ENCODE measurements around the gene SORT1.
A peak's percentile ranks its signal among the peaks of the same experiment; 100 is the strongest.
"Not testable (repeated sequence)": the region's sequence is repeated elsewhere in the genome, so short reads cannot be mapped to it uniquely, and the experiment has no call there.

SORT1 gene

DNA sequence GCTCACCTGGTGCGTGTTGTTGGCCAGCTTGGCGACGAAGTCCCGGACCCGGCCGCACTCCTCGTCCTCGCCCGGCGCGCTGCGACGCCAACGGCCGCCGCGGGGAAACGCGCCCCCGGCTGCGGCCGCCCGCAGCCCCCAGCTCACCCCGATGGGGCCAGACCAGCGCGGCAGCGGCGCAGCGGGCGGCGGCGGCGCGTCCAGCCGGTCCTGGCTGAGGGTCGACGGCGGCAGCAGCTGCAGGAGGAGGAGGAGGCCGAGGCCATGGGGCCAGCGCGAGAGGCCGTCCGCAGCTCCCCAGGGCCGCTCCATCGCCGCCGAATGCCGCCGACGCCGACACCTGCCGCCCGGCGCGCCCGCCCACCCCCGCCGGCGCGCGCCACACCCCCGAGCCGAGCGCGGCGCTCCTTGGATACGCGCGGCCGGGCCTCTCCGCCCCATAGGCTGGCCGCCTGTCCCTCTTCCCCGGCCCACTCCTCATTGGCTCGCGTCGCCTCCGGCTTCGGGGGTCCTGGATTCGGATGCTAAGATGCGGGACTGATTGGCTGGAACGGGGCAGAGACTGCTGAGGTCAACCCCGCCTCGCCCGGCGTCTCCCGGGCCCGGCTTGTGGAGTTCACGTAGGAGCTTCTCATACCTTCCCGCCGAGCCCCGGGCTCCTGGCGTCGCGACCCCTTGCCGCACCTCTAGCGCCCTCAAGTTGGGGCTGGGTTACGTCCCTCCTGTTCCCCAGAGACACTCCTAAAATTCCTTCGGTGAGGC lies at the start of gene SORT1:
Gene SORT1 (minus strand): TSS at position 338 of the 762 bp plus-strand sequence. CDS start 26 bp downstream, at position 312.
- peak; percentile 94 for DNase-seq

DNA sequence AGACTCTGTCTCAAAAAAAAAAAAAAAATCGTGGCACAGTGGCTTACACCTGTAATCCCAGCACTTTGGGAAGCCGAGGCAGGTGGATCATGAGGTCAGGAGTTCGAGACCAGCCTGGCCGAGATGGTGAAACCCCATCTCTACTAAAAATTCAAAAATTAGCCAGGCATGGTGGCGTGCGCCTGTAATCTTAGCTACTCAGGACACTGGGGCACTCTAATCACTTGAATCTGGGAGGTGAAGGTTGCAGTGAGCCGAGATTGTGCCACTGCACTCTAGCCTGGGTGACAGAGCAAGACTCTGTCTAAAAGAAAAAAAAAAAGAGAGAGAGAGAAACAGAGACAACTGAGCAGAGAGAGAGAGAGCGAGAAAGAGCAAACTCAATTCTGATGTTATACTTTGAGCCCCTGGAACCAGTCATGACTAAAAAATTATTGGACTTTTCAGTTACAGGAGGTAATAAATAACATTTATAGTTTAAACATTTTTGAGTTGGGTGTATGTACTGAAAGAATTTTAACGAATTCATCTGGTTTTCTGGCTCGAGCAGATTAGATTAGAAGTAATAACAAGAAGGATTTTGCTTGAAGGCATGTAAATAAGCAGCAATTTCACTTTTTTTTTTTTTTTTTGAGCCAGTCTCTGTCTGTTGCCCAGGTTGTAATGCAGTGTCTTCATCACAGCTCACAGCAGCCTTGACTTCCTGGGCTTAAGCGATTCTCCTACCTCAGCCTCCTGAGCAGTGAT lies 48.4 kb upstream of the SORT1 start:
- DNase-seq, result not testable (repeated sequence)

DNA sequence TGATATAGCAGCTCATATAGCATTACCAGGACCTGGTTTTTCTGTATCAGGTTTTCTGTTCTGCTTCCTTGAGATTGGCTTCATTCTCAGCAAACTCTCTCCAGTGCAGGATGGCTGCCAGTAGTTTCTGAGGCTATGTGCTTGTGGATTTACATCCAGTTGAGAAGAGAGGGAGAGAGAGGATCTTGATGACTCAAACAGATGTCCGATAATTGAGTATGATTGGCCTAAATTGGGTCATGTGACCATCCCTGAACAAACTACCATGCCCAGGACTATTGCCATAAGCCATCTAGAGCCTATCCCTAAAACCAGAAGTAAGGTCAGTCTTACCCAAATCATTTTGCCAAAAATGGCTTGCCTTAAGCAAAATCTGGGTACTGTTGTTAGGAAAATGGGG lies 46.6 kb upstream of the SORT1 start:
- no peak for DNase-seq

DNA sequence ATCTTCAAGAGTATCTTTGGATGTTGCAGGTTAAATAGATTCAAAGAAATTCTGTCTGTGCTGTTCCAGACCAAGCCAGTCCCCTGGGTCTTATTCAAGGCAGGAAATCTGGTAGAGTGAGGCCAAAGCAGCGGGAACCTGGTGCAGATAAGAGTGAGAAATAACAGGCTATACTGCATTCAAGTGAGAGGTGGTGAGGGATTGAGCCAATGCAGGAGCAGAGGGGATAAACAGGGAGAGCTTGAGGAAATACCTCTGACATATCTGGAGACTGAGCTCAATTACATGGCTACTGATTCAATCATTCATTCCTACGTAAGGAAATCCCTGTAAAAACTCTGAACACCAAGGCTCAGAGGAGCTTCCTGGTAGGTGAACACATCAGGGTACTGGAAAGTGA lies 45.8 kb upstream of the SORT1 start:
- DNase-seq, result no peak

DNA sequence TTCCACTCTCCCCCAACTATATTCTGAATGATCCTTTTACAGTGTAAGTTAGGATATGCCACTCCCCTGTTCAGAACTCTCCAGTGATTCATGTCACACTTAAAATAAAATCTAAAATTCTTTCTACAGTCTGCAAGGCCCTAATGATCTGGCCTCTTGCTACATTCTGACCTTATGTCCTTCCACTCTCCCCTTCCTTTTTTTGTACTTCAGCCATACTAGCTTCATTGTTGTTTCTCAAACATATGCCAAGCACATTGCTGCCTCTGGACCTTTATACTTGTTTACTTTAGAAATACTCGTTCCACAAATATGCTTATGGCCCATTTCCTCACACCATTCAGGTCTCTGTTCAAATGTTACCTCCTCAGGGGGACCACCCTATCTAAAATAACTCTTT lies 43.4 kb upstream of the SORT1 start:
- DNase-seq, result no peak

DNA sequence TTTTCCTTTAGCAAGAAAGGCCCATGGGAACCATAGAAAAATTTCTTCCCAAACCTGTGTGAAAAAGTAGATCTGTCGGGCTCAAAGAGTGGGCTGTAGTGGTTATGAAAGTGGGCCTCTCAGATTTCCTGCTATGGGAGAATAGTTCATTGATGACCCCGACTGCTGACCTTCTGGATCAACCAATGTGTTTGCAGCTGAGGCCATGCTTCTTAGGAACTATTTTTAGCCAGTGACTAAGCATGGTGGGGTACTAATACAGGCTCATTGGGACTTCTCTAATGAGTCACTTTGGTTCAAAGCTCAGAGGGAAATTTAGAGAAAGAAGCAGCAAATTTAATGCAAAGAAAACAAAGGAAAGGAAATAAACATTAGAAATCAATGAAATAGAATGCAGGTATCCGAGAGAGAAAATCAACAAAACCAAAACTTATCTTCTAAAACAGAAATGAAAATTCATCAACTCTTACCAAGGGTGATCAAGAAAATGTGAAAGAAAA lies 41.1 kb upstream of the SORT1 start:
- no peak for DNase-seq

DNA sequence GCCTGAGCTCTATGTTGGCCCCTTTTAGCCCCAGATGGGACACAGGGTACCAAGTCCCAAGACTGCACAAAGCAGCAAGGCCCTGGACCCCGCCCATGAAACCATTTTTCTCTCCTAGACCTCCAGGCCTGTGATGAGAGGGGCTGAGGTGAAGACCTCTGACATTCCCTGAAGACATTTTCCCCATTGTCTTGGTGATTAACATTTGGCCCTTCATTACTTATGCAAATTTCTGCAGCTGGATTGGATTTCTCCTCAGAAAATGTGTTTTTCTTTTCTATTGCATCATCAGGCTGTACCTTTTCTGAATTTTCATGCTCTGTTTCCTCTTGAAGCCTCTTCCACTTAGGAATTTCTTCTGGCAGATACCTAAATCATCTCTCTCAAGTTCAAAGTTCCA lies 36.8 kb upstream of the SORT1 start:
- DNase-seq, result no peak

DNA sequence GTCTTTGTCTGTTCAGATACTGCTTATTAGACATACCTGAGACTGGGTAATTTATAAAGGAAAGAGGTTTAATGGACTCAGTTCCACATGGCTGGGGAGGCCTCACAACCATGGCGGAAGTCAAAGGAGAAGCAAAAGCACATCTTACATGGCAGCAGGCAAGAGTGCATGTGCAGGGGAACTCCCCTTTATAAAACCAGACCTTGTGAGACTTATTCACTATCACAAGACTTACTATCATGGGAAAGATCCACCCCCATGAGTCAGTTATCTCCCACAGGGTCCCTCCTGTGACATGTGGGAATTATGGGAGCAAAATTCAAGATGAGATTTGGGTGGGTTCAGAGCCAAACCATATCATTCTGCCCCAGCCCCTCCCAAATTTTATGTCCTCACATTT lies 35.6 kb upstream of the SORT1 start:
- no peak for DNase-seq

DNA sequence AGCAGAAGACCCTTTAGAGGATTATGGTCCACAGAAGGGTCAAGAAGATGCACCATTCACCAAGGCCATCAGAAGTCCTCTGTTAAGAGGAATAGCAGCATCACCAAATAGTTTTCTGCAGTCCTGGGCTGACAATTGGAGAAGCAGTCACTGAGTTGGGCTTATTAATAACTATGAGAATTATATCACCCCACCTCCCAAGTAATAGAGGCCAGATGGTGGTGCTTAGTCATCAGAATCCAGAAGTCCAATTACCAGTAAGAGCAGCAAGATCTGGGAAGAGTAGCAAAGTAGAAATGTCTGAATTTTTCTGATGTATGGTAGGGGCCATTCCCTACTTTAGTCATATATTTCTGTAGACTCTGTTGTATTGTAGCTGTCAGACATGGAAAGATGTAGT lies 34.6 kb upstream of the SORT1 start:
- no peak for DNase-seq

DNA sequence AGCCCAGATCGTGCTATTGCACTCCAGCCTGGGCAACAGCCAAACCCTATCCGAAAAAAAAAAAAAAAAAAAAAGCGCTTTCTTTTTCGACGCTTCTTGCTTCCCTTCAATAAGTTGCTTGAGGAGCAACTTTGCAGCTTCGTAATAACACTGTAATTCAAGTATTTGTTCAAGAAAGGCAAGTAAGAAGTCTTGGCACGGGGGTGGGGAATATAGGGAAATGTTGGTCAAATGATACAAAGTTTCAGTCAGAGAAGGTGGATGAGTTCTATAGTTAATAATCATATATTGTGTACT lies 29.4 kb upstream of the SORT1 start:
- DNase-seq, result no peak

DNA sequence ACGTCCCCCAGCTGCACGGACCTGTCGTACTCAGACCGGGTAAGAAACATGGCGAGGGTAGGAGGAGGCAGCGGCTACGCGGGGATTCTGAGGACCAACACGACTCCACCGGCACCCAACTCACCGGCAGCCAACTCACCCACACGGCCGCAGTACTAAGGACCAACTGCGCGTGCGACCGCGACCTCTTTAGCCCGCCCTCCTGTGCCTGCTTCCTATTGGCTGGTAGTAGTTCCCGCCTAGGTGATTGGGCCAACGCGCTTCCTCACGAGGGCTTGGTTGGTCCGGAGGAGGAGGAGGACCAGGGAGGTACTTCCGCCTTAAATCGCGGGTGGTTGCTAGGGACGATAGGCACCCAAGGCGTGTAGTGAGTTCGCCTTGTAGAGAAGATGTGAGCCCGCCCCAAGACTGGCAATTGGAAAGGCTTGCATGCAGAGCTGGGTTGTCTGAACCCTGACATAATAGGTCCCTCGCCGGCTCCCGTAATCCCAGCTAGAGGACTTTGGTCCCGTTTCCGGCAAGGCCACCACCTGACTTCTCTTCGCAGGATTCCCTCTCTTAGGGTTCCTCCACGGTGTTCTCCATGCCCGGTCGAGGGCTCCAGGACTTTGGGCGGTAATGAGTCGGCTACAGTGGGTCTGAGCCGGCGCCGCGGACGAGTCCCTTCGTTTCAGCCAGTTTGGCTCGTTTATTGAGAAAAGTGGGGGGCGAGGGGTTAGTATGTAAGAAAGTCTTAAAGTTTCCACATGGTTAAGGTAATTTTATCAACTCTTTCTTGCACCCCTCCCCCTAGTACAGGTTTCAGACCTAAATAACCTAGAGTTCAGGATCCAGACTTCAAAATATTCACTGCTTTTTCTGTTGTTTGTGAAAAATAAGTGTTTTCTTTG lies 28.8 kb upstream of the SORT1 start, which contains the start of gene PSMA5:
Gene PSMA5 (minus strand): TSS at position 168 of the 890 bp plus-strand sequence. CDS start 118 bp downstream, at position 50.
- peak; percentile 98 for DNase-seq

DNA sequence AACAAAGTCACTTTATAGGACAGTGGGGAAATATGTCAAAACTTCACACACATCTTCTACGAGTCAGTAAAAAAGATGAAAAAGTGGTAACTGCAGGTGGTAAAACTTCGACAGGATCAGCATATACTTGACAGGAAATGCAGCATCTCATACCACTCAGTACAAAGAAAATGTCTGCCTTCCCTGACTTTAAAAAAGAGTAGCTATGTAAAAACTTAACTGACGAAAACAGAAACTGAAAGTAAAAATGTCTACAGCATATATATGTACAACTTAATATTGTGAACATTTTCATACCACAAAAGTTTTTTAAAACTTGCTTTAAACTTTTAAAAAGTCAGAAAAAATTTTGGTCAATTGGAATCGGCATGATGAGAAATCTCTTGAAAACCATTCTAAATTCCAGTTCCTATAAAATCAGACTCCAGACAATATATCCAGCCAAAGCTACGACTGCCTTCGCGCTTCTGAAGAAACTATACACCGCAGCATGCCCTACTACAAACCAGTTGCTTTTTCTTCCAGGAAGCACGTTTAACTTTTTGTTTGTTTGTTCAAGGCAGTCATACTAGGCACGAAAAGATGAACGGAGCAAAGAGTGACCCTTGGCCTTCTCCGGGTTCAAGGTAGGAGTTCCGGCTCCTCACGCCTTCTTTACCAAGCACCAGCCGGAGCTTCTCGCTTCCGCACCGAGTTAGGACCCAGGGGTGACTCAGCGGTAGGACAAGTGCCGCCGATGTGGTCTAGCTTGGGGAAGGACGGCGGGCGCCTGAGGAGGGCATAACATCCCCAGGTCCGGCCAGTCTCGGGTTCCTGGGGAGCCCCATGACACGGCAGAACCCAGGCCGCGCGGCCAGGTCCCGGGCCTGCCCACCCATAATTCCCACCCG lies 27.9 kb upstream of the SORT1 start:
- DNase-seq, result no peak

DNA sequence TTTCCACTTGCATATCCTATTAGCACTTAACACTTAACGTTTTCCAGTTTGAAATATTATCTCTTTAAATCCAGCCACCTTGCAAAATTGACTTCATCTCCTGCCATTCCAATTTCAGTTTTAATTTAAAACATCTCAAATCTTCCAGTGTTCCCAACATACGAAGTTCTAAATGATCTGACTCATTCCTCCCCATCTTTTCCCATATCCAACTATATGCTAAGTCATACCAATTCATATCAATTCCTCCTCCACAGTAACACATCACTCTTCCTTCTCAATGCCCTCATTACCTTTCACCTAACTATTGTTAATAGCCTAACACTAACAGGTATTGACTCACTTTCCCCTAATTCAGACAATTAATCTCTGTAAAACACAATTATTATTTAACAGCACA lies 25.8 kb upstream of the SORT1 start:
- no peak for DNase-seq

DNA sequence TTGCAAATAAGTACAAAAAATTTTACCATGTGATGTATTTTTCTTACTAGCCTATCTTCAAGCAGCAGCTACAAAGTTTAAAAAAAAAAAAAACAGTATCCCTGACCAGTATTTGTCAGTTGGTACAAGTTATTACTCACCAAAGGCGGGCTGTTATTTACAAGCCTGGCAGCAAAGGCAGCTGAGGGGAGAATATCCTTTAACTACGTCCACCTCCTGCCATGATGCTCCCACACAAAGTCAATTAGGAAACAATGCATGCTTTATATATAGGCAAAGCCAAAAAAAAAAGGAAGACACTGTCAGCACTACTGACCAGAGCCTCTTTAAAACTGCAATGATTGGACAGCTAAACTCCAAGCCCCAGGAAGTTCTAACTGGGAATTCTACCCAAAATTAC lies 14.8 kb upstream of the SORT1 start:
- DNase-seq, result no peak

DNA sequence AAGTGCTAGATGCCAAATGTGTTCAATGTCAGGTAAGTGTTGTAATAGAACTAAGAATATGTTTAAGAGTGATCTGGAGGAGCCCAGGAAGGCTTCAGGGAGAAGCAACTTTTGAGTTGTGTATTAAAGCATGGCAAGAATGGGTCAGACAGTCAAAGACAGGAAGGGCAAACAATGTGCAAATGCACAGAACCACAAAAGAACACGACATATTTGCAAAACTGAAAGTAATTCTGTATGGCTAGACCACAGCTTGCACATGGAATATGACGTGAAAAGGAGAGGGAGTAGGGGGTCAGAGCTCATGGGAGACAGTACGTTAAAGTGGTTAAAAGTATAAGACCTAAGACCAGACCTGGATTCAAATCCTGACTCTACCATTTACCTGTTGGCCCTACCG lies 7.1 kb upstream of the SORT1 start:
- no peak for DNase-seq

DNA sequence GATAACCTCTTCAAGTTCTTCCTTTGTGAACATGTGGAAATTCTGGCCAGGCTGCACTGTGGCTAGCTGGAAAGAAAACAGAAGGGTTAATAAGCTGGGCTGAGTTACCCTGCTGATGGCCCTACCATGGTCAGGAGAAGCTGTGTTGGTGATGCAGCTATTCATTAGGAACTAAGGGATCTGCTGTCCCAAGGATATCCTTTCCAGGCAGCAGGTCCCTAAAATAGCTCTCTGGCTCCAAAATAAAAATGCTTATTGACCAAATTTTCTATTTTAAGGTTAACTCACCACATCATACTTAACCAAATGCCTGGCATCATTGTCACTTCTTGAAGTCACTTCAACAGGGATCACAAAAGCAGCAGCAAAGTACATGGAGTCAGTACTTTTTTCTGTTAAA lies 4.3 kb upstream of the SORT1 start:
- no peak for DNase-seq

DNA sequence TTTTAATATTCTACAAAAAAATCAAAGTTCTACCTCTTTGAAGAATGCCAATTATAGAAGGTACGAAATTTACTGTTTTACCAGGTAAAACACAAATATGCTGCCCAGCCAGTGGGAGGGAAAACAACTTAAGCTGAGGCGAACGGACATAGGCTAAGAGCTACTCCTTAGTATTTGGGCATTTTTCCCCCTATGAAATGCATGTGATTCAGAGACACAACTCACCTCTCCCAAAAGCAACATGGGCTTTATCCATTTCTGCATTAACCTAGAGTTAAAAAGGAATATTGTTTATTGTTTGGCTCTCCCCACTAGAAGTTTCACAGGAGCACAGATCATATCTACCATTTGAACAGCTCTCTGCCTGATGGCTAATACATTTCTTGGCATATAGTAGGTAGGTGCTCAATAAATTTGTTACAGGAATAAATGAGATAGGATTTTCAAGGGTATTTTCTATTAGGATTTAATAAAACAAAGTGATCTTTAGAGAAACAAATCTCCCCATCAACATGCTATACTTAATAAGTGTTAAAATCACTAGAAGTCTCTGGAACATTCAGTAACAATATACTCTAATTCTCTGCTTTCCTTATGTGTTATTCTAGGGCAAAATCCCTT lies 2.4 kb upstream of the SORT1 start:
- no peak for DNase-seq

DNA sequence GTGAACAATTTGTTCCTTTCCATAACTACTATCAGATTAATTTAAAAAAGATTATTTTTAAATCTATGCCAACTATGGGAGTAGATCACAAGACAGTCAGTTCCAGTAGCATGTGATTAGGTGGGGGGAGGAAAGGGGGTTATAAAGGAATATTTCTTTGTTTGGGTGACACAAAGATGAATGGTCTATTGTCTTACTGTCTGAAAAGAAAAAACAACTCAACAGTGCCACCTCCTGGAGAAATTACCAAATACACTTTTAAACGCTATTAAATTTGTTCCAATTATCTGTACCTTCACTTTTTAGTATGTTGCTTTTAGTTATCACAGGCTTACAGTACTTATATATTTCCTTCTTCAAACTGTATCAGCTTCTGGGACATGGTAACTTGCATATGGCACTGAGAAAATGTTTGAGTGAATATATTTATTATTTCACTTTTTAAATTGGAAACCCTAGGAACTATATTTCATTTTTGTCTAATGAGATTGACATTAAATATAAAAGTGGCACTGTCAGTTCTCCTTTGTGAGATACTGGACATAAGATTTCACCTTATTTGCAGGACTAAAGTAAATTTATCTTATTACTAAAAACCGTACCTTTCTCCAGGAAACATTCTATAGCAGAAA lies 1.7 kb upstream of the SORT1 start:
- no peak for DNase-seq

DNA sequence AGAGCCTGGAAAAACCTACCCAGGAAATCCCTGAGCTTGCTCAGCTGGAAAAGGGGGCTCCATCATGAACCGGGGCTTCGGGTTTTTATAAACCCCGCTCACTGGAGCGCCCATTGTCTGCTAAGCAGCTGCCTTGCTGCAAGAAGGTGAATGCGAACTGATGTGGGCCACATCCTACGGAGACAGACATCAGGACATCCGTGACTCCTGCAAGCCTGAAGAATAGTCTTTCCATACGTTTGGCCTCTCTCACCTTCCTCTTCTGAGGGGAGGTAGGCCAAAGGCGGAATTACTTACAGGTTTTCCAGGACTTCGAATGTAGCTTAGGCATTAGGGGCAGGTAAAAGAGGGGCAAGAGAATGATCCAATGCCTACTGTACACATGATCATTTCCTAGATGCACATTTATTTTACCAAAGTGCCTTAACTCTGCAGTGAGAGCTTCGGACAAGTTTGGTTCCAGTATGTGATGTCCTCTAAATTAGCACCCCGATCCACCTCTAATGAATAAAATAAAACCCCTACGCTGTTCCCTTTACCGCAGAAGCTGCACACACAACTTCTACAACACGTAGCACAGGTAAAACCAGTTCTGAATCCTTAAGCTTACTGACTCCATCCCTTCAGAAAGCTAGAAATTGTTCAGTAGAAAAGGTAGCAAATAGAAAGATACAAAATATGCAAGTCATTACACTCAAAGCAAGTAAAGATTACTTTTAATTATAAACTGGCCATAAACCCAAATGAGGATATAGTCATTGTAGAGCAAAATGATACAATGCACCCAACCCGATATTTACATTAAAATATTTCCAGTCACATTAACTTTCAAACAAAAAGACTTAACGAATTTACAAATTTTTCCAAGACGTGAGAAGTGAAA lies 866 bp upstream of the SORT1 start:
- DNase-seq, result no peak

DNA sequence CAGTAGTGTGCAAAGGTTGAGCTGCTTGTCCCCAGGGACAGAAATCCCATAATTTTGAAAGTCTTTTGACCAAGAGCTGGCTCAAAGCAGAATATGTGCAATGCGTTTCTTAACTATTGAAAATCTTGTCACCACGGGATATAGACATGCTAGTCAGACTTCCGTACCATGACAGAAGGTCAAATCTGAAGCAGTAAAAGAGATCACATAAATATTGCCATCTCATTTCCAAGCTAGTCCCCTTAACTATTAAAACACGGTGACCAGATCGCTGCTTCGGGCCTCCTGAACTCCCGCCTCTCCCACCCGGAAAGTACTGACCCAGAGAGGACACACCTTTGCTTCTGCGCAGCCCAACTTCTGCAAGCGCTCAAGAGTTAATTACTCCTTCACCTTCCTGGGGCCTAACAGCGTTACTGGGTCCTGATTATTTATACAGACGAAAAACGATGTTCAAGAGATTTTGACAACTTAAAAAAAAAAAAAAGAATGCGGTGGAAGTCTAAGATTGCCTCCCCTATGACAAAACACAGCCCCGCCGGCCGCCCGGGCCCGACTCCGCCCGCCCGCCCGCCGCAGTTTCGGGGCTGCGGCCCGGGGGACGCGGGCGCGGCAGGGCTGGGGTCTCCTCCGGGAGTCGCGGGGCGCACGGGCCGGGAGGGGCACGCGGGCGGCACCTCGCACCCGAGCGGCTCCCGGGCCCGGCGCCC lies 692 bp downstream of the SORT1 start:
- no peak for DNase-seq
